Thyroid gland (tissue), 4 donors: Measurements from ENCODE around the gene HIRIP3.

Experiments
- POLR2A ChIP-seq, 2 donors: fragments of 450-650 bp; IDR thresholded peaks; one replicate each; pipeline ENCODE4 v1.6.1; 2017; ENCODE audit warnings: antibody characterized with exemption in 2 of 2, mild to moderate bottlenecking in 2 of 2, moderate library complexity in 1 of 2
- TF ChIP-seq, protein P1 (sequence below), 6 experiments: fragments of 200-600 bp in 3 of 6; fragments of 450-650 bp in 3 of 6; sonication (generic) in 3 of 6; IDR thresholded peaks; one replicate each; pipeline ENCODE4 v1.5.1; 2016 to 2019; ENCODE audit warnings: antibody characterized with exemption in 6 of 6, mild to moderate bottlenecking in 2 of 6, inconsistent platforms in 1 of 6, moderate library complexity in 1 of 6

DNA sequence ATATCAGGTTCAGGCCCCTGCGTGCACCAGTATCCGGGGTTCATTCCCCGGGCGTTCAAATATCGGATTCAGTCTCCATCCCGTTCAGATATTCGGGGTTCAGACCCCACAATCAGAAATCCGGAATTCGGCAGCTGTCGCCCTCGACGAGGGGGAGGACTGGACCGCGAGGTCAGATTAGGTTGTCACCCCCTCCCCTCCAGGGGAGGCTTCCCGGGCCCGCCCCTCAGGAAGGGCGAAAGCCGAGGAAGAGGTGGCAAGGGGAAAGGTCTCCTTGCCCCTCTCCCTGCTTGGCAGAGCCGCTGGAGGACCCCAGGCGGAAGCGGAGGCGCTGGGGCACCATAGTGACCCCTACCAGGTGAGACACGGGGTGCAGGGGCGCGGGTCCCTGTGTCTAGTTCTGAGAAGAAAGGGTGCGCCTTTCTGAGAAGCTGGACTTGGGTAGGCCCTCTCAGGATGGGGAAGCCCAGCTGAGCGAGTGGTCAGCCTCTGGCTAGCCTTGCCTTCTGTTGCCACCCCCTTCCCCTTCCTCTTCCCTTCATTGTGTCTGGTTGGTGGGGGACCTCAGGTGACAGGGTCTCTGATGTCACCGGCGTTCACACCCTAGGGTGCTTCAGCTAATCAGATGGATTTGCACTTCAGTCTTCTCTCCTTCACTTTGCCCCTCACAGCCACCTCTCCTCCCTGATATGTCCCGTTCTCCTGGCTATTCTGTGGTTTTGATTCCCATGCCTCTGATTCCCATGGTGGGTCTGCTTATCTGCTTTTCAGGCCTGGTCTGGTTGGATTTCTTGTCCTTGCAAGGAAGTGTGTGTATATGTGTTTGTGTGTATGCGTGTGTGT is 20.9 kb downstream of the HIRIP3 start:
- TF ChIP-seq, protein P1, sequence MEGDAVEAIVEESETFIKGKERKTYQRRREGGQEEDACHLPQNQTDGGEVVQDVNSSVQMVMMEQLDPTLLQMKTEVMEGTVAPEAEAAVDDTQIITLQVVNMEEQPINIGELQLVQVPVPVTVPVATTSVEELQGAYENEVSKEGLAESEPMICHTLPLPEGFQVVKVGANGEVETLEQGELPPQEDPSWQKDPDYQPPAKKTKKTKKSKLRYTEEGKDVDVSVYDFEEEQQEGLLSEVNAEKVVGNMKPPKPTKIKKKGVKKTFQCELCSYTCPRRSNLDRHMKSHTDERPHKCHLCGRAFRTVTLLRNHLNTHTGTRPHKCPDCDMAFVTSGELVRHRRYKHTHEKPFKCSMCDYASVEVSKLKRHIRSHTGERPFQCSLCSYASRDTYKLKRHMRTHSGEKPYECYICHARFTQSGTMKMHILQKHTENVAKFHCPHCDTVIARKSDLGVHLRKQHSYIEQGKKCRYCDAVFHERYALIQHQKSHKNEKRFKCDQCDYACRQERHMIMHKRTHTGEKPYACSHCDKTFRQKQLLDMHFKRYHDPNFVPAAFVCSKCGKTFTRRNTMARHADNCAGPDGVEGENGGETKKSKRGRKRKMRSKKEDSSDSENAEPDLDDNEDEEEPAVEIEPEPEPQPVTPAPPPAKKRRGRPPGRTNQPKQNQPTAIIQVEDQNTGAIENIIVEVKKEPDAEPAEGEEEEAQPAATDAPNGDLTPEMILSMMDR (IDR thresholded peaks at IDR 0.05) = no peak
- no peak for TF ChIP-seq POLR2A (IDR thresholded peaks at IDR 0.05)
